Measurements from ENCODE around the gene NOL9.
"Not testable (repeated sequence)": the region's sequence is repeated elsewhere in the genome, so short reads cannot be mapped to it uniquely, and the experiment has no call there.

Gene NOL9

GRCh38 chr1:6506210-6507036 is 47.9 kb downstream of the NOL9 start:
- no peak for DNase-seq (ENCODE audit: extremely low read depth in 1 of 2, low read depth in 1 of 2)

- no peak for DNase-seq (ENCODE audit: extremely low read depth in 1 of 2, low read depth in 1 of 2)
These were observed 48.7 kb downstream of the NOL9 start for GRCh38 chr1:6505367-6506209.

GRCh38 chr1:6504887-6505286 is 49.4 kb downstream of the NOL9 start:
- no peak for DNase-seq (ENCODE audit: extremely low read depth in 1 of 2, low read depth in 1 of 2)

GRCh38 chr1:6503884-6504602 is 50.3 kb downstream of the NOL9 start:
- no peak for DNase-seq (ENCODE audit: extremely low read depth in 1 of 2, low read depth in 1 of 2)

- no peak for DNase-seq (ENCODE audit: extremely low read depth in 1 of 2, low read depth in 1 of 2)
These were observed 52.1 kb downstream of the NOL9 start for GRCh38 chr1:6502000-6502891.

GRCh38 chr1:6501279-6501813 is 53.0 kb downstream of the NOL9 start:
- DNase-seq (ENCODE audit: extremely low read depth in 1 of 2, low read depth in 1 of 2) = no peak

GRCh38 chr1:6500544-6501278 is 53.6 kb downstream of the NOL9 start:
- no peak for DNase-seq (ENCODE audit: extremely low read depth in 1 of 2, low read depth in 1 of 2)

GRCh38 chr1:6499296-6499695 is 55.0 kb downstream of the NOL9 start:
- DNase-seq (ENCODE audit: extremely low read depth in 1 of 2, low read depth in 1 of 2) = no peak

- no peak for DNase-seq (ENCODE audit: extremely low read depth in 1 of 2, low read depth in 1 of 2)
These were observed 55.7 kb downstream of the NOL9 start for GRCh38 chr1:6498576-6499111.

- no peak for DNase-seq (ENCODE audit: extremely low read depth in 1 of 2, low read depth in 1 of 2)
These were observed 56.3 kb downstream of the NOL9 start for GRCh38 chr1:6497867-6498575.

- no peak for DNase-seq (ENCODE audit: extremely low read depth in 1 of 2, low read depth in 1 of 2)
These were observed 57.0 kb downstream of the NOL9 start for GRCh38 chr1:6497215-6497866.

GRCh38 chr1:6496890-6497214 is 57.5 kb downstream of the NOL9 start:
- DNase-seq (ENCODE audit: extremely low read depth in 1 of 2, low read depth in 1 of 2) = no peak

GRCh38 chr1:6496365-6496721 is 58.0 kb downstream of the NOL9 start:
- DNase-seq (ENCODE audit: extremely low read depth in 1 of 2, low read depth in 1 of 2) = no peak

- DNase-seq (ENCODE audit: extremely low read depth in 1 of 2, low read depth in 1 of 2) = no peak
These were observed 58.6 kb downstream of the NOL9 start for GRCh38 chr1:6495540-6496364.

GRCh38 chr1:6495041-6495441 is 59.3 kb downstream of the NOL9 start:
- DNase-seq (ENCODE audit: extremely low read depth in 1 of 2, low read depth in 1 of 2) = no peak

GRCh38 chr1:6494627-6495026 is 59.7 kb downstream of the NOL9 start:
- DNase-seq (ENCODE audit: extremely low read depth in 1 of 2, low read depth in 1 of 2) = no peak

GRCh38 chr1:6493834-6494223 is 60.5 kb downstream of the NOL9 start:
- DNase-seq (ENCODE audit: extremely low read depth in 1 of 2, low read depth in 1 of 2) = not testable (repeated sequence)

All from stimulated activated CD8-positive, alpha-beta memory T cell treated with anti-CD3 and anti-CD28 coated beads, Interleukin-7, amount 100 ng/mL, for 48 hours (primary cell).